Transverse colon (tissue), 3 donors: Measurements from ENCODE around the gene SNX25.

Source experiments
- EP300 ChIP-seq: sonication (generic); formaldehyde crosslinking; IDR thresholded peaks from one replicate; pipeline ENCODE4 v1.6.1; 2017; ENCODE audit warnings: antibody characterized with exemption, low read depth
- POLR2A ChIP-seq: fragments of 450-650 bp; IDR thresholded peaks from one replicate; pipeline ENCODE4 v1.6.1; 2016; ENCODE audit warnings: antibody characterized with exemption, mild to moderate bottlenecking, moderate library complexity
- TF ChIP-seq, protein P1 (sequence below), 5 experiments: fragments of 200-600 bp in 3 of 5; fragments of 450-650 bp in 2 of 5; sonication (generic) in 3 of 5; IDR thresholded peaks; 1 replicate in 2 of 5; 2 replicates in 3 of 5; pipeline ENCODE4 v1.5.1; 2016 to 2017; ENCODE audit warnings: antibody characterized with exemption in 5 of 5, inconsistent platforms in 3 of 5, mild to moderate bottlenecking in 2 of 5, moderate library complexity in 1 of 5

DNA sequence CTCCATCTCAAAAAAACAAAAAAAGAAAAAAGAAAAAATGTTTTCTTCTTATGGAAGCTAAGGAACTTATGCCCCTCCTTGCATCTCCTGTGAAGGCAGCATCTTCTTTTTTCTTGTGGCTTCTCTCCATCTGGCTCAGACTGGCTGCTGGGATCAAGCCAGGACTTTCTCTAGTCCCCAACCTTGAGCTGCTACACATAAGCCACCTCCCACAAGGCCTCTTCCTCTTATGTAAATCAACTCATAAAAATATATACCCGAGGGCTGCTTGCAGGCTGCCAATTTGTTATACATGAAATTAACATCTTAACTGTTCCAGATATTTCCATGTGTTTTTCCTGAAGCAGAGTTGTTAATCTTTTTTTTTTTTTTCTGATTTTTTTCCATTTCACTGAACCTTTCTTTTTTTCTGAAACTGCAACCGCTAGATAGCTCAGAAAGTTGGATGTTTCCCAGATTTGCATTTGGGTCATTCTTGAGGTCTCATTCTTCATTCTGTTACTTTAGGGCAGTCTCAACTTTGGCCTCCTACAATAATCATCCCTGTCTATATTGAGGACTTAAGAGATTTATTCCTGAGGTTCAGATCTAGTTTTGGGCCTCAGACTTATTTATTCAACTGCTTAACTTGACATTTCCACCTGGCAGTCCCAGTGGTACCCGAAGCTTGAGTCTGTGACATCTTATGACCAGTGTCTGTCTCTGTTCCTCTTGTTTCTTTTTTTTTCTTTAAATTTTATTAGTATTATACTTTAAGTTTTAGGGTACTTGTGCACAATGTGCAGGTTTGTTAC is 10.3 kb downstream of the SNX25 start:
- TF ChIP-seq POLR2A (no peak), EP300 (no peak)
- TF ChIP-seq, protein P1, sequence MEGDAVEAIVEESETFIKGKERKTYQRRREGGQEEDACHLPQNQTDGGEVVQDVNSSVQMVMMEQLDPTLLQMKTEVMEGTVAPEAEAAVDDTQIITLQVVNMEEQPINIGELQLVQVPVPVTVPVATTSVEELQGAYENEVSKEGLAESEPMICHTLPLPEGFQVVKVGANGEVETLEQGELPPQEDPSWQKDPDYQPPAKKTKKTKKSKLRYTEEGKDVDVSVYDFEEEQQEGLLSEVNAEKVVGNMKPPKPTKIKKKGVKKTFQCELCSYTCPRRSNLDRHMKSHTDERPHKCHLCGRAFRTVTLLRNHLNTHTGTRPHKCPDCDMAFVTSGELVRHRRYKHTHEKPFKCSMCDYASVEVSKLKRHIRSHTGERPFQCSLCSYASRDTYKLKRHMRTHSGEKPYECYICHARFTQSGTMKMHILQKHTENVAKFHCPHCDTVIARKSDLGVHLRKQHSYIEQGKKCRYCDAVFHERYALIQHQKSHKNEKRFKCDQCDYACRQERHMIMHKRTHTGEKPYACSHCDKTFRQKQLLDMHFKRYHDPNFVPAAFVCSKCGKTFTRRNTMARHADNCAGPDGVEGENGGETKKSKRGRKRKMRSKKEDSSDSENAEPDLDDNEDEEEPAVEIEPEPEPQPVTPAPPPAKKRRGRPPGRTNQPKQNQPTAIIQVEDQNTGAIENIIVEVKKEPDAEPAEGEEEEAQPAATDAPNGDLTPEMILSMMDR (IDR thresholded peaks at IDR 0.05): no peak
